Karpas-422 (cell line): Measurements from ENCODE around the gene NFKB2. TPM values are rescaled to one million over a fixed set of nuclear protein-coding genes. Genes with fewer than 3 reads are reported as not detected.

Source experiments
- DNase-seq: peaks from one replicate; pipeline ENCODE4 v3.0.0-alpha.2; 2015
- H2AFZ ChIP-seq: fragments of 200-600 bp; sonication (generic); 2 replicates; pipeline ENCODE4 v1.6.1; 2014; ENCODE audit warnings: antibody characterized with exemption, low read length, mixed read lengths
- H3K27ac ChIP-seq: fragments of 200-600 bp; sonication (generic); 2 replicates; pipeline ENCODE4 v1.5.1; 2014; ENCODE audit warnings: mild to moderate bottlenecking, low read length, moderate library complexity
- H3K27me3 ChIP-seq: fragments of 200-600 bp; sonication (generic); 2 replicates; pipeline ENCODE4 v1.6.1; 2014; ENCODE audit warnings: low read length, mixed read lengths
- H3K36me3 ChIP-seq: fragments of 200-600 bp; sonication (generic); 2 replicates; pipeline ENCODE4 v1.6.1; 2014; ENCODE audit warnings: low read length, mixed read lengths; ENCODE audit not compliant: insufficient read depth
- H3K4me1 ChIP-seq: fragments of 200-600 bp; sonication (generic); 2 replicates; pipeline ENCODE4 v1.6.1; 2014; ENCODE audit warnings: mild to moderate bottlenecking, low read length, mixed read lengths
- H3K4me2 ChIP-seq: fragments of 200-600 bp; sonication (generic); 2 replicates; pipeline ENCODE4 v1.6.1; 2014; ENCODE audit warnings: low read length, low read depth, mild to moderate bottlenecking; ENCODE audit not compliant: poor library complexity, severe bottlenecking
- H3K4me3 ChIP-seq: fragments of 200-600 bp; sonication (generic); 2 replicates; pipeline ENCODE4 v1.5.1; 2014; ENCODE audit warnings: mild to moderate bottlenecking, antibody characterized with exemption, low read length, mixed read lengths
- H3K79me2 ChIP-seq: fragments of 200-600 bp; sonication (generic); 2 replicates; pipeline ENCODE4 v1.6.1; 2014; ENCODE audit warnings: mild to moderate bottlenecking, low read length, mixed read lengths
- H3K9ac ChIP-seq: fragments of 200-600 bp; sonication (generic); 2 replicates; pipeline ENCODE4 v1.6.0; 2014; ENCODE audit warnings: low read length
- H3K9me2 ChIP-seq: fragments of 200-600 bp; sonication (generic), shearing (Covaris generic); replicated peaks from 2 replicates; pipeline ENCODE4 v1.6.0; 2014; ENCODE audit warnings: mild to moderate bottlenecking, low read length, moderate library complexity; ENCODE audit not compliant: insufficient read depth
- H3K9me3 ChIP-seq: fragments of 300-700, 200-600 bp; sonication (generic); 2 replicates; pipeline ENCODE4 v1.6.1; 2014; ENCODE audit warnings: low read length, mixed read lengths
- H4K20me1 ChIP-seq: fragments of 200-600 bp; sonication (generic); 2 replicates; pipeline ENCODE4 v1.6.1; 2014; ENCODE audit warnings: mild to moderate bottlenecking, antibody characterized with exemption, low read length, low read depth; ENCODE audit not compliant: insufficient read depth
- total RNA-seq: library from RNA; depleted of rRNA; stranded (reverse); fragments of >200 nt; shearing (Covaris generic); gene quantifications from 2 replicates; pipeline ENCODE4 v1.2.3, GENCODE V29; 2014; ENCODE audit warnings: low replicate concordance

The NFKB2 gene
- total RNA-seq, 1 experiment from 2014 or later: 3.1 TPM

DNA sequence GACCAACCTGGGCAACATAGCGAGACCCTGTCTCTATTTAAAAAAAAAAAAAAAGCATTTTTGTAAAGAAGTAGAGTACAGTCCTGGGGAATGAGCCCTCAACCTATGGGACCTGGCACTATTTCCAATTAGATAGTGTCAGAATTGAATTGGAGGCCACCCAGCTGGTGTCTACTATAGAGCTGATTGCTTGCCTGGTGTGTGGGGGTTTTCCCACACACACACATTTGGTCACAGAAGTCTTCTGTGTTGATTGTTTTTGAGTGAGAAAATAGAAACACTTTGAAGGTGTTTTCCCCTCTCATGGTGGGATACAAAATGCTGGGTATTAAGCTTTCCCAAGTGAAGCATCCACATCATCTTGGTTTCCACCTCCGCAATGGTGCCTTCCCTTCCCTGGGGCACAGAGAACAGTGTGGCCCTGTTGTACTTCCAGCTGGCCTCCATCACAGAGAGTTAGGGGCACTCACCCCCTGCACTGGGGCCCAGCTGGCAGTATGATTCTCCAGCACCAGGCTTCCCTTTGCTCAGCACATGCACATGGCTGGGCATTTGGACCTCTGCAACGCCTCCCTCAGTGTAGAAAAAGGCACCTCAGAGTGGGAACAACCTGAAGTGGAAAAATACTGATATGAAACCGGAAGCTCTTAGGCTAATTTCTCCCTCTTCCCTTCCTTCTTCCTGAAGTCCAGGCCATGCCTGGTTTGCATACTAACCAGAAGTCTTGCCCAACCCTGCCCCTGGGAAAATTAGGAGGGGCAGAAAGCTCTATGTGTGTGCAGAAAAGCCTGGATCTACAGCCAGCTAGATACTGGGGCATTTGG, 10.7 kb upstream of the NFKB2 start:
- no peak overlapping the region for H3K27ac ChIP-seq
- no peak overlapping the region for H2AFZ ChIP-seq

DNA sequence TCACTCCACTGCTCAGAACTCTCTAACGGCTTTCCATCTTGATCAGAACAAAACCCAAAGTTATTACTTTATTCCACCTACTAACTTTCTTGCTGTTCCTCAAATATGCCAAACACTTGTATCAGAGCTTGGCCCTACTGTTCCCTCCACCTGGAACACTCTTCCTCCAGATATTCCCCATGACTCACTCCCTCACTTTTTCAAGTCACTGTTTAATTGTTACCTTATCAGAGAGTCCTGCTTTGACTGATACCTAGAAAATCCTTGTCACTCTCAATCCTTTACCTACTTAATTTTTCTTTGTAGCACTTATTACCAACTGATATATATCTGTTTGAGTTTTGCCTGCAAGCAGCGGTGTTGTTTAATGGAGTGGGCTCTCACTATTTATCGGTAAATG, 5.6 kb upstream of the NFKB2 start:
- Histone ChIP-seq H2AFZ (no peak overlapping the region), H3K4me3 (no peak overlapping the region), H3K9ac (no peak overlapping the region), H3K9me2 (no peaks in the 10 kb centered on the region), H3K27ac (no peak overlapping the region), H3K27me3 (no peaks in the 10 kb centered on the region), H3K36me3 (no peaks in the 10 kb centered on the region), H3K79me2 (no peaks in the 10 kb centered on the region), H3K9me3 (no peaks in the 10 kb centered on the region), H3K4me1 (peaks cover 9% of the 10 kb centered on the region), H3K4me2 (no peak overlapping the region), H4K20me1 (no peaks in the 10 kb centered on the region)
- DNase-seq: no peak

More for the DNA sequence above, 10.7 kb upstream of the NFKB2 start:
- Histone ChIP-seq H3K79me2 (no peaks in the 10 kb centered on the region), H3K4me3 (no peak overlapping the region), H3K36me3 (no peaks in the 10 kb centered on the region), H4K20me1 (no peaks in the 10 kb centered on the region), H3K9ac (no peak overlapping the region), H3K4me1 (no peaks in the 10 kb centered on the region), H3K9me3 (no peaks in the 10 kb centered on the region), H3K4me2 (no peak overlapping the region), H3K9me2 (no peaks in the 10 kb centered on the region), H3K27me3 (no peaks in the 10 kb centered on the region)
- no peak for DNase-seq

DNA sequence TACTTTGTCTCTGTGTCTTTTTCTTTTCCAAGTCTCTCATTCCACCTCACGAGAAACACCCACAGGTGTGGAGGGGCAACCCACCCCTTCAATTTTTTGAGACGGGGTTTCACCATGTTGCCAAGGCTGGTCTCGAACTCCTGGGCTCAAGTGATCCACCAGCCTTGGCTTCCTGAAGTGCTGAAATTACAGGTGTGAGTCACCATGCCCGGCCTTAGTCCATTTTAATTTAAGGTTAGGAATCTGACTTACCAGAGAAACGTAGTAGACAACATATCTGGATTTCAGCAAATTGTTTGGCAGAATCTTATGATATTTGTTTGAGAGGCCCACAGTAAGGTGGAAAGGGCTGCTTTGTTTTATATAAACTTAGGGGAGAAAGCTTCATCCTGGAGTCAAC, 3.2 kb upstream of the NFKB2 start:
- Histone ChIP-seq H3K4me3 (no peak overlapping the region), H3K4me2 (no peak overlapping the region), H3K9me2 (no peaks in the 10 kb centered on the region), H3K36me3 (no peaks in the 10 kb centered on the region), H3K4me1 (peaks cover 23% of the 10 kb centered on the region), H3K79me2 (no peaks in the 10 kb centered on the region), H4K20me1 (no peaks in the 10 kb centered on the region), H3K27ac (no peak overlapping the region), H2AFZ (no peak overlapping the region), H3K9me3 (no peaks in the 10 kb centered on the region), H3K9ac (no peak overlapping the region), H3K27me3 (no peaks in the 10 kb centered on the region)
- no peak for DNase-seq

DNA sequence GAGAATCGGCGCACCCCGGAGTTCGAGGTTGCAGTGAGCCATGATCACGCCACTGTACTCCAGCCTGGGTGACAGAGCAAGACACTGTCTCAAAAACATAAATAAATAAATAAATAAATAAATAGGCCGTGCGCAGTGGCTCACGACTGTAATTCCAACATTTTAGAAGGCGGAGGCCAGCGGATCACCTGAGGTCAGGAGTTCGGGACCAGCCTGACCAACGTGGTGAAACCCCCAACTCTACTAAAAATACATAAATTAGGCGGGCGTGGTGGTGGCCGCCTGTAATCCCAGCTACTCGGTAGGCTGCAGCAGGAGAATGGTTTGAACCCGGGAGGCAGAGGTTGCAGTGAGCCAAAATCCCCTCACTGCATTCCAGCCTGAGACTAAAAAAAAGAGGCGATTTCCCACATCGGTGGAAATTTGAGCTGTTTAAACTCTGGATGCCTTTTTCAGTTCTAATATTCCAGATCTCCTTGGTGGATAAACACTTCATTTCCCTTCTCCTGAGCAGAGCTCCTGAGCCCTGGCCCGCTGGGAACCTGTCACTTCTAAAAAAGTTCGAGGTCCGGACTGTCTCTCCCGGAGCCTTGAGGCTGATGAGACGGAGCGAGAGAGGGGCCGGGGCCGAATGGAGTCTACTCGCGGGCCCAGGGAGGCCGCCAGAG, 2.0 kb upstream of the NFKB2 start:
- no peaks in the 10 kb centered on the region for H3K9me3 ChIP-seq
- peak overlapping the region; percentile 68 for H3K9ac ChIP-seq
- H3K4me2 ChIP-seq: peak overlapping the region; percentile 75
- H3K79me2 ChIP-seq: no peaks in the 10 kb centered on the region
- H3K36me3 ChIP-seq: no peaks in the 10 kb centered on the region
- peaks cover 23% of the 10 kb centered on the region for H3K4me1 ChIP-seq
- no peaks in the 10 kb centered on the region for H3K27me3 ChIP-seq
- H4K20me1 ChIP-seq: no peaks in the 10 kb centered on the region
- H2AFZ ChIP-seq: peak overlapping the region; percentile 93
- H3K4me3 ChIP-seq: peak overlapping the region; percentile 70
- no peaks in the 10 kb centered on the region for H3K9me2 ChIP-seq
- H3K27ac ChIP-seq: no peak overlapping the region
- no peak for DNase-seq

- Histone ChIP-seq H3K9me3 (no peaks in the 10 kb centered on the region), H3K27ac (no peak overlapping the region), H2AFZ (peak overlapping the region; percentile 71; the same call in 1 of the 2 replicates), H3K9me2 (no peaks in the 10 kb centered on the region), H3K4me3 (peak overlapping the region; percentile 70), H3K4me2 (peak overlapping the region; percentile 75), H4K20me1 (no peaks in the 10 kb centered on the region), H3K36me3 (no peaks in the 10 kb centered on the region), H3K79me2 (no peaks in the 10 kb centered on the region), H3K9ac (peak overlapping the region; percentile 68), H3K27me3 (no peaks in the 10 kb centered on the region), H3K4me1 (peaks cover 23% of the 10 kb centered on the region)
- DNase-seq: peak; percentile 92
Measured at GRCh38 chr10:102394079-102394800, 1.3 kb upstream of the NFKB2 start.

DNA sequence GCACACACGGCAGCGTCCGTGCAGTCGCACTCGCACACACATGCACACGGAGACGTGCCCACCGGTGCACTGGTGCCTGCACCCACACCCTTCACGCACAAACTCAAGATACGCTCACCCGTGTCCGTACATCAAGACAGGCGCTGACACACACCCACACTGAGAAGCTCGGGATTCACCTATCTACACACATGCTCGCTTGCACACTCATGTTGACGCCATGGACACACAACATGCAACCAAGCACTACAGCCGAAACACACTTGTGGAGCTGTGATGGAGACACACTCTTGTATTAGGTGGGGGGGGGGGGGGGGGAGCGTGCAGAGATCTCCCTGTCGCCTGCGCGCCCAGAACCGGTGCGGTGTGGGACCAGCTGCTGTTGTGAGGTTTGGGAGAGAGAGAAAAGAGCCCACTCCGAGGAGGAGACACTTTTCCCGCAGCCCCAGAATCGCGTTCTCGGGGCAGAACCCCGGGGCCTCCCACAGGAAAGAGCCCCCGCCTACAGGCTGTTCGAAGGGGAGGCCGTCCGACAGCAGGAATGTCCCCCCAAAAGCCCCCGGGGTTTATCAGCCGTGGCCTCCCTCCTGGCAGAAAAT, 605 bp upstream of the NFKB2 start:
- no peaks in the 10 kb centered on the region for H3K9me2 ChIP-seq
- no peak for DNase-seq
- no peaks in the 10 kb centered on the region for H3K9me3 ChIP-seq
- H4K20me1 ChIP-seq: no peaks in the 10 kb centered on the region
- peak overlapping the region; percentile 68 for H3K9ac ChIP-seq
- H3K4me2 ChIP-seq: peak overlapping the region; percentile 75
- H3K4me1 ChIP-seq: peaks cover 27% of the 10 kb centered on the region
- no peak overlapping the region for H3K27ac ChIP-seq
- H2AFZ ChIP-seq: peak overlapping the region; percentile 71
- H3K27me3 ChIP-seq: no peaks in the 10 kb centered on the region
- H3K4me3 ChIP-seq: peak overlapping the region; percentile 70
- no peaks in the 10 kb centered on the region for H3K36me3 ChIP-seq
- no peaks in the 10 kb centered on the region for H3K79me2 ChIP-seq

GRCh38 chr10:102396317-102396650, 779 bp downstream of the NFKB2 start:
- no peaks in the 10 kb centered on the region for H3K79me2 ChIP-seq
- DNase-seq: no peak
- no peaks in the 10 kb centered on the region for H3K9me2 ChIP-seq
- peak overlapping the region; percentile 68 for H3K9ac ChIP-seq
- no peaks in the 10 kb centered on the region for H3K27me3 ChIP-seq
- peak overlapping the region; percentile 75 for H3K4me2 ChIP-seq
- peak overlapping the region; percentile 70; the same call in 1 of the 2 replicates for H3K4me3 ChIP-seq
- no peak overlapping the region for H3K27ac ChIP-seq
- H2AFZ ChIP-seq: no peak overlapping the region
- no peaks in the 10 kb centered on the region for H4K20me1 ChIP-seq
- no peaks in the 10 kb centered on the region for H3K36me3 ChIP-seq
- H3K9me3 ChIP-seq: no peaks in the 10 kb centered on the region
- peaks cover 27% of the 10 kb centered on the region for H3K4me1 ChIP-seq

DNA sequence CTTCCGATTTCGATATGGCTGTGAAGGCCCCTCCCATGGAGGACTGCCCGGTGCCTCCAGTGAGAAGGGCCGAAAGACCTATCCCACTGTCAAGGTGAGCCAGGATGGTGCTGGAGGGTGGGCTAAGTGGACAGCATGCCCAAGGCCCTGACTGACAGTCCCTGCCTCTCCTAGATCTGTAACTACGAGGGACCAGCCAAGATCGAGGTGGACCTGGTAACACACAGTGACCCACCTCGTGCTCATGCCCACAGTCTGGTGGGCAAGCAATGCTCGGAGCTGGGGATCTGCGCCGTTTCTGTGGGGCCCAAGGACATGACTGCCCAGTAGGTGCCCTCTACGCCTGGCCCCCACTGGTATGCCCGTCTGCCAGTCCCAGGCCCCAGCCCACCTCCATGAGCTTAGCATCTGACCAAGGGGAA, 1.2 kb downstream of the NFKB2 start:
- no peaks in the 10 kb centered on the region for H3K36me3 ChIP-seq
- H3K79me2 ChIP-seq: no peaks in the 10 kb centered on the region
- H3K9ac ChIP-seq: no peak overlapping the region
- H2AFZ ChIP-seq: no peak overlapping the region
- H3K4me3 ChIP-seq: peak overlapping the region; percentile 70; the same call in 1 of the 2 replicates
- no peak for DNase-seq
- H3K27ac ChIP-seq: no peak overlapping the region
- no peaks in the 10 kb centered on the region for H4K20me1 ChIP-seq
- H3K27me3 ChIP-seq: no peaks in the 10 kb centered on the region
- H3K9me2 ChIP-seq: no peaks in the 10 kb centered on the region
- H3K9me3 ChIP-seq: no peaks in the 10 kb centered on the region
- peaks cover 27% of the 10 kb centered on the region for H3K4me1 ChIP-seq
- H3K4me2 ChIP-seq: no peak overlapping the region
